Transverse colon (tissue), 4 donors: Measurements from ENCODE around the gene FBLN2. TPM values are rescaled to one million over a fixed set of nuclear protein-coding genes. Genes with fewer than 3 reads are reported as not detected.
A peak's percentile ranks its signal among the peaks of the same experiment; 100 is the strongest.

Experiments used
- DNase-seq: peaks from one replicate; pipeline ENCODE4 v3.0.0-alpha.2; 2019
- H3K27ac ChIP-seq, 4 donors: fragments of 200-600 bp; sonication (generic); 2 replicates each; pipeline ENCODE4 v1.5.1; 2016 to 2018; ENCODE audit warnings: inconsistent platforms in 4 of 4
- H3K27me3 ChIP-seq: fragments of 200-600 bp; sonication (generic); 2 replicates; pipeline ENCODE4 v1.5.1; 2017; ENCODE audit warnings: inconsistent platforms
- H3K36me3 ChIP-seq, 4 donors: fragments of 200-600 bp; sonication (generic); 2 replicates each; pipeline ENCODE4 v1.5.1; 2017 to 2019; ENCODE audit warnings: inconsistent platforms in 4 of 4
- H3K4me1 ChIP-seq, 4 donors: fragments of 200-600 bp; sonication (generic); 2 replicates each; pipeline ENCODE4 v1.5.1; 2017 to 2020; ENCODE audit warnings: inconsistent platforms in 4 of 4
- H3K4me3 ChIP-seq, 4 donors: fragments of 200-600 bp; sonication (generic); 1 replicate in 1 of 4; 2 replicates in 3 of 4; pipeline versions ENCODE4 v1.5.1 to v1.6.1; 2017 to 2019; ENCODE audit warnings: inconsistent platforms in 4 of 4
- H3K9me3 ChIP-seq, 2 donors: fragments of 200-600 bp; sonication (generic); 2 replicates each; pipeline ENCODE4 v1.5.1; 2017 to 2019; ENCODE audit warnings: inconsistent platforms in 2 of 2
- CTCF ChIP-seq, 5 experiments: fragments of 200-600 bp in 3 of 5; fragments of 450-650 bp in 2 of 5; sonication (generic) in 3 of 5; IDR thresholded peaks; 1 replicate in 2 of 5; 2 replicates in 3 of 5; pipeline ENCODE4 v1.5.1; 2016 to 2017; ENCODE audit warnings: antibody characterized with exemption in 5 of 5, inconsistent platforms in 3 of 5, mild to moderate bottlenecking in 2 of 5, moderate library complexity in 1 of 5
- EP300 ChIP-seq: sonication (generic); formaldehyde crosslinking; IDR thresholded peaks from one replicate; pipeline ENCODE4 v1.6.1; 2017; ENCODE audit warnings: antibody characterized with exemption, low read depth
- POLR2A ChIP-seq: fragments of 450-650 bp; IDR thresholded peaks from one replicate; pipeline ENCODE4 v1.6.1; 2016; ENCODE audit warnings: antibody characterized with exemption, mild to moderate bottlenecking, moderate library complexity
- POLR2AphosphoS5 ChIP-seq, 3 donors: sonication (generic); formaldehyde crosslinking; IDR thresholded peaks; one replicate each; pipeline ENCODE4 v1.6.1; 2016; ENCODE audit warnings: antibody characterized with exemption in 3 of 3
- WGBS, 2 donors: methylation state at CpG; one replicate each; pipeline ENCODE4 v1.1.5; 2018; ENCODE audit warnings: low coverage in 1 of 2; 5-methylcytosine and 5-hydroxymethylcytosine counted together
- in situ Hi-C, 4 donors: fragments of 200-750 bp; cut with MboI; loops; one replicate each; pipeline versions ENCODE4 v1.15.0 to v1.15.1; 2017; ENCODE audit warnings: low sequenced_read_pairs in 3 of 4, low pct_ligation_motif_present in 1 of 4, low pct_unique_long_range_greater_than_20kb in 1 of 4
- intact Hi-C: fragments of 100-400 bp; cut with DNase I; formaldehyde crosslinking; loops from one replicate; pipeline ENCODE4 v1.15.1; 2023; ENCODE audit warnings: low total_unique reads
- total RNA-seq, 4 donors: library from RNA; depleted of rRNA; stranded (reverse); fragments of >200 nt; gene quantifications; one replicate each; pipeline ENCODE4 v1.1.0, GENCODE V29; 2016

The FBLN2 gene
- total RNA-seq, 4 donors from 2014 or later = 23.0 to 51.5 (median 31.4) TPM

GRCh38 chr3:13522236-13522635 is 26.7 kb upstream of the FBLN2 start:
- H3K36me3 ChIP-seq = no peaks in the 10 kb centered on the region
- intact Hi-C loops = no loop called here
- DNase-seq = no peak

DNA sequence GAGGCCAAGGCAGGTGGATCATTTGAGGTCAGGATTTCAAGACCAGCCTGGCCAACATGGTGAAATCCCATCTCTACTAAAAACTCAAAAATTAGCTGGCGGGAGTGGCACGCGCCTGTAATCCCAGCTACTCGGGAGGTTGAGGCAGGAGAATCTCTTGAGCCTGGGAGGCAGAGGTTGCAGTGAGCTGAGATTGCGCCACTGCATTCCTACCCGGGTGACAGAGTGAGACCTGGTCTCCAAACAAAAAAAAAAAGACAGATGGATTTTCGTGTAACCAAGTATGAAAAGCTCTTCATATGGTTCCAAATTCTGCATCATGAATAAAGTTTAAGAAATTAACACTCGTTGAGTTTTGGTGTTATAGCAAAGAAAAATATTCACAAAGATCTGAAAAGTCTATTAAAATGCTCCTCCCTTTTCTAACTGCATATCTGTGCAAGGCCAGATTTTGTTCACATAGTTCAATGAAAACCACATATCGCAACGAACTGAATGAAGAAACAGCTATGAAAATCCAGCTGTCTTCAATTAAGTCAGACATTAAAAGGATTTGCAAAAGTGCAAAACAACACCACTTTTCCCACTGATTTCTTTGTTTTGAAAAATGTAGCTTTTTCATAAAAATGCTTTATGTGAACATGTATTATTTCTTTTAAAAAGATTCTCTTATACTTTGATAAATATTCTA is 23.8 kb upstream of the FBLN2 start:
- WGBS, 2 donors = 68 to 74% methylated on average over 6 to 10 of the region's 10 CpGs

More at GRCh38 chr3:13522236-13522635, 26.7 kb upstream of the FBLN2 start:
- WGBS, 2 donors = 91 to 100% methylated on average over 2 to 5 of the region's 5 CpGs
- Histone ChIP-seq H3K27me3 (no peaks in the 10 kb centered on the region), H3K9me3 (no peaks in the 10 kb centered on the region), H3K4me3 (no peak overlapping the region), H3K27ac (no peak overlapping the region), H3K4me1 (no peaks in the 10 kb centered on the region)
- TF ChIP-seq CTCF (IDR thresholded peaks at IDR 0.05) (no peak), POLR2A (no peak), POLR2AphosphoS5 (IDR thresholded peaks at IDR 0.05) (no peak), EP300 (no peak)
- in situ Hi-C loops = no loop called here

DNA sequence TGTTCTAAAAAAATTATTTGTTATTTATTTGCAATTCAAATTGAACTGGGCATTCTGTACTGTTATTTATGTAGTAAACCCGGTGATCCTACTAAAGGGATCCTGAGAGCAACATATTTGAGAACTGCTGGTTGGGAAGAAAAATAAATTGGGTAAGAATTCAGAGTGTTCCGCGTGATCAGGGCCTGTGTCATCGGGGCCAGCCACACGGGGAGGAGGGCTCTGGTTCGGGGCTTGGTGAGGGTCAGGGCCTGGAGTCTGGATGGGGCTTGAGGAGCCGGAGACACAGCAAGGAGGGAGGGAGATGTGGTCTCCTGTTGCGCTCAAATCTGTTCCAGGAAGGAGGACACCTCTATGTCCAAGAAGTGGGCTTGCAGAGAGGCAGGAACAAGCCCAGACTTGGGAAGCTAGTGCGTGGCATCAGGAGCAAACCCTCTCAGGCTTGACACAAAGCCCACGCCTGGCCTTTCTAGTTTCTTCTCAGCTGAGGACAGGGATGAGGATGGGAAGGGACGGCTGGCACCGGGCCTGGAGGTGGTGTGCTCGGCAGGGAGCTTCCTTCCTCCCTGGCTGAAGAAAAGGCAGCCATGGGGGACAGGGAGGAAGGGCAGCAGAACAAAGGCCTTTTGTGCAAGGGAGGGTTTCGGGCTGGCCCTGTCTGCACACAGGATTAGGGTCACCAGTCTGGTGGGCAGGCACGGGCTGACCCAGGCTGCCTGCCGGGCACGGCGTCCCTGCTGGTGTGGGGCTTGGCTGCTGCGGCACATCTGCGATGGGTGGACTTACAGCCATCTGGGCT is 22.9 kb upstream of the FBLN2 start:
- intact Hi-C loops = no loop called here
- TF ChIP-seq CTCF (IDR thresholded peaks at IDR 0.05) (no peak), POLR2A (no peak), POLR2AphosphoS5 (IDR thresholded peaks at IDR 0.05) (no peak), EP300 (no peak)
- in situ Hi-C loops = no loop called here
- Histone ChIP-seq H3K27ac (peak overlapping the region in 3 of 4 donors; percentile 18 to 45 (median 34)), H3K4me3 (no peak overlapping the region), H3K27me3 (no peaks in the 10 kb centered on the region), H3K4me1 (no peaks in the 10 kb centered on the region), H3K9me3 (no peaks in the 10 kb centered on the region), H3K36me3 (no peaks in the 10 kb centered on the region)
- 73 to 75% methylated on average over 11 to 20 of the region's 20 CpGs for WGBS, 2 donors
- DNase-seq = no peak

More for the DNA sequence above, 23.8 kb upstream of the FBLN2 start:
- no peak for DNase-seq
- TF ChIP-seq POLR2A = no peak
- no peaks in the 10 kb centered on the region for H3K9me3 ChIP-seq
- H3K4me3 ChIP-seq = no peak overlapping the region
- in situ Hi-C loops (no loop called here), intact Hi-C loops (no loop called here)
- no peaks in the 10 kb centered on the region for H3K27me3 ChIP-seq
- no peaks in the 10 kb centered on the region for H3K36me3 ChIP-seq
- no peak overlapping the region for H3K27ac ChIP-seq
- H3K4me1 ChIP-seq = no peaks in the 10 kb centered on the region

DNA sequence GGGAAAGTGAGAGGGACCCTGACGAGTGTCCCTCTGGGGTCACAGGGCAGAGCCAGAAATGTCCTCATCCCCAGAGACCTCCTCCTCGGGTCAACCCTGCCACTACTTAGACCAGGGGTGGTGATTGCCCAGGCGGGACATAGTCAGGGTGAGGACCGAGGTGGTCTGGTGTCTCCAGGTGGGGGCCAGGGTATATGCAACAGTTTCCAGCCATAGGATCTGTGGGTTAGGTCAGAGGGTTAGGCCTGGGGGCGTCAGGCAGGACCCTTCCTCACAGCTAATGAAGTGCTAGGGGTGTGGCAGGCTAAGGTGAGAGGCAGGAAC is 22.3 kb upstream of the FBLN2 start:
- peak overlapping the region in 1 of 4 donors; percentile 34 for H3K27ac ChIP-seq
- 65 to 83% methylated on average over 1 to 5 of the region's 5 CpGs for WGBS, 2 donors
- intact Hi-C loops = no loop called here

More for the DNA sequence above, 22.3 kb upstream of the FBLN2 start:
- Histone ChIP-seq H3K4me3 (no peak overlapping the region), H3K27me3 (no peaks in the 10 kb centered on the region), H3K4me1 (no peaks in the 10 kb centered on the region), H3K9me3 (no peaks in the 10 kb centered on the region), H3K36me3 (no peaks in the 10 kb centered on the region)
- in situ Hi-C loops = no loop called here
- no peak for DNase-seq
- TF ChIP-seq EP300 (no peak), POLR2AphosphoS5 (IDR thresholded peaks at IDR 0.05) (no peak), CTCF (IDR thresholded peaks at IDR 0.05) (no peak), POLR2A (no peak)
